GM12878 (cell line): Measurements from ENCODE around the gene CRTC1. TPM values are rescaled to one million over a fixed set of nuclear protein-coding genes. Genes with fewer than 3 reads are reported as not detected.

Source experiments
- ATAC-seq: fragments of 200-7000 bp; cut with Tn5 transposase; 3 replicates; pipeline ENCODE4 v1.9.1; 2020; ENCODE audit warnings: mild to moderate bottlenecking, moderate library complexity
- BruUV-seq: library from RNA; stranded (reverse); fragments of 400-500 nt; replicated peaks from 2 replicates; lab custom pipeline; 2021; lab: Mats Ljungman, UMichigan
- CTCF ChIA-PET: fragments of 300-600 bp; sonication (Branson Sonifier 250); formaldehyde crosslinking; extraction: SDS; loops from one replicate; lab custom pipeline; 2021; ENCODE audit warnings: inconsistent platforms; lab: Yijun Ruan, JAX
- POLR2A ChIA-PET: fragments of 350-600 bp; formaldehyde crosslinking; extraction: SDS; loops from one replicate; lab custom pipeline; 2021; ENCODE audit warnings: inconsistent platforms; lab: Charles Lee
- RAD21 ChIA-PET: fragments of 300-600 bp; sonication (Branson Sonifier 250); formaldehyde crosslinking; loops from one replicate; lab custom pipeline; 2023; ENCODE audit warnings: antibody characterized with exemption; ENCODE audit not compliant: unreplicated experiment; lab: Charles Lee
- SMC1A ChIA-PET: fragments of 300-600 bp; sonication (Branson Sonifier 250); formaldehyde crosslinking; loops from one replicate; lab custom pipeline; 2023; ENCODE audit not compliant: unreplicated experiment, uncharacterized antibody; lab: Charles Lee
- DNase-seq: peaks from one replicate; pipeline ENCODE4 v3.0.0-alpha.2; 2011; ENCODE audit warnings: low read depth, low spot score
- FAIRE-seq: peaks from 3 replicates; lab custom pipeline; 2011; peaks lifted over from hg19 to GRCh38; lab: Jason Lieb, UNC
- H2AFZ ChIP-seq: 2 replicates; pipeline ENCODE4 v1.6.0; 2011; ENCODE audit warnings: low read depth, low read length, control low read depth; ENCODE audit not compliant: control insufficient read depth
- H3K27ac ChIP-seq: 2 replicates; pipeline ENCODE4 v1.5.1; 2011; ENCODE audit warnings: control low read depth; ENCODE audit not compliant: control insufficient read depth, insufficient read depth
- H3K27me3 ChIP-seq, 2 experiments: replicated peaks in 1 of 2; 2 replicates each; pipeline versions ENCODE4 v1.6.0 to v1.6.1; 2011; ENCODE audit warnings: low read length in 1 of 2; ENCODE audit not compliant: control insufficient read depth in 2 of 2, insufficient read depth in 2 of 2
- H3K36me3 ChIP-seq, 2 experiments: 2 replicates each; pipeline ENCODE4 v1.5.1; 2011; ENCODE audit warnings: low read length in 1 of 2; ENCODE audit not compliant: control insufficient read depth in 2 of 2, insufficient read depth in 2 of 2
- H3K4me1 ChIP-seq: 2 replicates; pipeline ENCODE4 v1.6.1; 2011; ENCODE audit warnings: mild to moderate bottlenecking, low read length, moderate library complexity, mixed read lengths; ENCODE audit not compliant: control insufficient read depth, insufficient read depth
- H3K4me2 ChIP-seq: 2 replicates; pipeline ENCODE4 v1.6.0; 2011; ENCODE audit warnings: control low read depth; ENCODE audit not compliant: control insufficient read depth, insufficient read depth
- H3K4me3 ChIP-seq: fragments of 200-600 bp; sonication (generic); 2 replicates; pipeline ENCODE4 v1.5.1; 2016
- H3K79me2 ChIP-seq: 2 replicates; pipeline ENCODE4 v1.6.0; 2011; ENCODE audit warnings: low read length; ENCODE audit not compliant: control insufficient read depth, insufficient read depth
- H3K9ac ChIP-seq: 2 replicates; pipeline ENCODE4 v1.8.0; 2011; ENCODE audit warnings: low read length, control low read depth, mixed read lengths; ENCODE audit not compliant: control insufficient read depth, insufficient read depth
- H3K9me3 ChIP-seq: replicated peaks from 3 replicates; pipeline ENCODE4 v1.5.1; 2011; ENCODE audit warnings: mild to moderate bottlenecking, low read length; ENCODE audit not compliant: control insufficient read depth, insufficient read depth
- H4K20me1 ChIP-seq: 2 replicates; pipeline ENCODE4 v1.6.0; 2011; ENCODE audit not compliant: control insufficient read depth, insufficient read depth
- CBX3 ChIP-seq: fragments of 200-600 bp; sonication (generic); IDR thresholded peaks from 2 replicates; pipeline ENCODE4 v1.6.1; 2016; ENCODE audit warnings: low read depth, borderline replicate concordance
- FOS ChIP-seq: IDR thresholded peaks from 3 replicates; pipeline ENCODE4 v1.6.1; 2011; ENCODE audit warnings: borderline replicate concordance; ENCODE audit not compliant: insufficient read length; ENCODE audit errors: extremely low read depth
- FOXM1 ChIP-seq: IDR thresholded peaks from 2 replicates; pipeline ENCODE4 v1.6.1; 2012; ENCODE audit warnings: low read depth, mild to moderate bottlenecking, inconsistent platforms, low read length, moderate library complexity
- GATAD2B ChIP-seq: fragments of 450-650 bp; conservative IDR thresholded peaks from 2 replicates; pipeline ENCODE4 v1.6.1; 2017; ENCODE audit warnings: low read depth, mild to moderate bottlenecking, moderate library complexity
- HDAC2 ChIP-seq: fragments of 200-600 bp; sonication (generic); IDR thresholded peaks from 2 replicates; pipeline ENCODE4 v1.6.1; 2017
- MEF2B ChIP-seq: fragments of 450-650 bp; IDR thresholded peaks from 2 replicates; pipeline ENCODE4 v1.6.1; 2018; ENCODE audit warnings: mild to moderate bottlenecking, moderate library complexity; ENCODE audit not compliant: partially characterized antibody, poor library complexity, severe bottlenecking
- MXI1 ChIP-seq: fragments of 150-350 bp; IDR thresholded peaks from 2 replicates; pipeline ENCODE4 v1.6.1; 2011; ENCODE audit warnings: low read depth, mild to moderate bottlenecking, inconsistent platforms, low read length, improper control_type of control experiment
- STAT1 ChIP-seq: fragments of 450-650 bp; conservative IDR thresholded peaks from 2 replicates; pipeline ENCODE4 v1.6.1; 2014; ENCODE audit warnings: antibody characterized with exemption, mild to moderate bottlenecking
- TAF1 ChIP-seq: IDR thresholded peaks from 2 replicates; pipeline ENCODE4 v1.6.1; 2011; ENCODE audit warnings: mild to moderate bottlenecking, low read depth, low read length, borderline replicate concordance
- ZNF217 ChIP-seq: fragments of 450-650 bp; IDR thresholded peaks from 2 replicates; pipeline ENCODE4 v1.6.1; 2017; ENCODE audit warnings: antibody characterized with exemption, mild to moderate bottlenecking
- ZNF274 ChIP-seq: IDR thresholded peaks from one replicate; pipeline ENCODE4 v1.8.0; 2011; ENCODE audit not compliant: insufficient read length, insufficient read depth
- ZNF622 ChIP-seq: fragments of 450-650 bp; IDR thresholded peaks from 2 replicates; pipeline ENCODE4 v1.6.1; 2017; ENCODE audit warnings: mild to moderate bottlenecking, inconsistent platforms
- ZZZ3 ChIP-seq: IDR thresholded peaks from 2 replicates; pipeline ENCODE4 v1.6.1; 2011; ENCODE audit warnings: low read depth; ENCODE audit not compliant: control insufficient read depth, insufficient read length
- WGBS: methylation state at CpG from one replicate; pipeline ENCODE4 v1.1.6; 2016; ENCODE audit warnings: low lambda C conversion rate; ENCODE audit not compliant: insufficient replicate concordance, insufficient coverage; ENCODE audit errors: missing lambda C conversion rate; 5-methylcytosine and 5-hydroxymethylcytosine counted together
- in situ Hi-C: fragments of 300-500 bp; cut with MboI; formaldehyde crosslinking; loops from 9 replicates; pipeline ENCODE4 v1.14.3; 2018; ENCODE audit warnings: mixed read lengths
- intact Hi-C: fragments of 100-400 bp; cut with micrococcal nuclease; formaldehyde crosslinking; loops from one replicate; pipeline ENCODE4 v1.14.2; 2022; ENCODE audit not compliant: unreplicated experiment
- polyA plus RNA-seq, 11 experiments: library from polyadenylated mRNA; depleted of rRNA in 4 of 11; unstranded in 6 of 11; stranded (reverse) in 5 of 11; fragments of >200 nt; fragmentation: Nextera tagmentation in 4 of 11; fragmentation: Illumina TruSeq in 1 of 11; extraction: Ambion mirVana in 4 of 11; extraction: Trizol in 1 of 11; gene quantifications; 1 replicate in 1 of 11; 2 replicates in 10 of 11; pipeline versions ENCODE4 v1.2.1 to v1.2.3, GENCODE V29; 2011 to 2016; ENCODE audit warnings: inconsistent platforms in 2 of 11, missing spikeins in 2 of 11, low read depth in 1 of 11
- total RNA-seq, 4 experiments: library from RNA; depleted of rRNA in 3 of 4; stranded (reverse); fragments of >200 nt in 3 of 4; fragmentation: Illumina TruSeq in 1 of 4; extraction: Trizol in 1 of 4; gene quantifications; 2 replicates each; pipeline versions ENCODE4 v1.2.1 to v1.2.3, GENCODE V29; 2013 to 2021
- TF ChIP-seq, protein P1 (sequence below): IDR thresholded peaks from 2 replicates; pipeline ENCODE4 v1.6.1; 2011; ENCODE audit warnings: borderline replicate concordance, low read depth, mild to moderate bottlenecking, moderate library complexity, mixed read lengths, low read length; ENCODE audit not compliant: insufficient read depth; ENCODE audit errors: extremely low read length
- TF ChIP-seq, protein P2 (sequence below): fragments of 450-650 bp; IDR thresholded peaks from 2 replicates; pipeline ENCODE4 v1.6.1; 2016; ENCODE audit warnings: mild to moderate bottlenecking

CRTC1 gene
- total and polyA plus RNA-seq, 10 of the 15 experiments (the other 5 are each of a cell fraction or from before 2014, with no cell fraction given), result 0.02 to 4.6 (median 1.1) TPM; not detected in 1

DNA sequence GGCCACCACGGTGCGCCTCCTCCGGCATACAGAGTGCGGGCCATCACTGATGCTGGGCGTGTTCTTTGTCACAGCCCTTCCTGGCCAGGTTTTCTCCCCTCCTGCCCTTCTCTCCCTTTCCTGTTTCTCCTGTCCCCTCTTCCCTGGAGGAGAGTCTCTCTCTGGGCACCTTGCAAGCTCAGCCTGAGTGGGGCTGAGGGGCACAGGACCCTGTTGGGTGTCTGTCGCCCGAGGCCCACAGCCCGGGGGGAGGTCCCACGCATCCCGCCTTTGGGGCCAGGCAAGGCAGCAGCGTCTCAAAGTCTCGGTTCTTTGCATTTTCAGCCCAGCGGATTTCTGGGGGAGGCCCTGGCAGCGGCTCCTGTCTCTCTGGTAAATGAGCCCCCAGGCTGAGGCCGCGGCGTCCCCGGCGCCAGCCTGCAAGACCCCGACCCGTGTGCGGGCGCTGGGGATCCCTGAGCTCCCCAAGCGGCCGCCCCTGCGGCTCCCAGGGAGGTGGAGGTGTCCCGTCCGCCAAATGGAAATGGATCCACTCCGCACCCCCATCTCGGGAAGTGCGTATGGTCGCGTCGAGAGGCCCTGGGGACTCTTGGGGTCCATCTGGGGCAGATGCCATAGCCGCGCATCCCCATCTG lies 60.4 kb downstream of the CRTC1 start:
- Histone ChIP-seq H4K20me1 (no peaks in the 10 kb centered on the region), H3K27ac (no peak overlapping the region), H3K36me3 (no peaks in the 10 kb centered on the region), H3K9ac (no peak overlapping the region), H3K9me3 (no peaks in the 10 kb centered on the region), H3K27me3 (no peaks in the 10 kb centered on the region), H2AFZ (no peak overlapping the region), H3K79me2 (no peaks in the 10 kb centered on the region), H3K4me1 (no peaks in the 10 kb centered on the region), H3K4me2 (no peak overlapping the region), H3K4me3 (no peak overlapping the region)
- BruUV-seq, result no TSS peak
- ChIA-PET POLR2A (no interaction called here), RAD21 (no interaction called here), CTCF (no interaction called here), SMC1A (no interaction called here)
- in situ Hi-C loops, result no loop called here
- intact Hi-C loops, result no loop called here
- TF ChIP-seq, protein P1, sequence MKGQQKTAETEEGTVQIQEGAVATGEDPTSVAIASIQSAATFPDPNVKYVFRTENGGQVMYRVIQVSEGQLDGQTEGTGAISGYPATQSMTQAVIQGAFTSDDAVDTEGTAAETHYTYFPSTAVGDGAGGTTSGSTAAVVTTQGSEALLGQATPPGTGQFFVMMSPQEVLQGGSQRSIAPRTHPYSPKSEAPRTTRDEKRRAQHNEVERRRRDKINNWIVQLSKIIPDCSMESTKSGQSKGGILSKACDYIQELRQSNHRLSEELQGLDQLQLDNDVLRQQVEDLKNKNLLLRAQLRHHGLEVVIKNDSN, result no peak
- no peak for TF ChIP-seq FOXM1
- WGBS, result 72% methylated on average over 34 of the region's 36 CpGs
- DNase-seq (no peak), FAIRE-seq (no peak), ATAC-seq (no peak)

DNA sequence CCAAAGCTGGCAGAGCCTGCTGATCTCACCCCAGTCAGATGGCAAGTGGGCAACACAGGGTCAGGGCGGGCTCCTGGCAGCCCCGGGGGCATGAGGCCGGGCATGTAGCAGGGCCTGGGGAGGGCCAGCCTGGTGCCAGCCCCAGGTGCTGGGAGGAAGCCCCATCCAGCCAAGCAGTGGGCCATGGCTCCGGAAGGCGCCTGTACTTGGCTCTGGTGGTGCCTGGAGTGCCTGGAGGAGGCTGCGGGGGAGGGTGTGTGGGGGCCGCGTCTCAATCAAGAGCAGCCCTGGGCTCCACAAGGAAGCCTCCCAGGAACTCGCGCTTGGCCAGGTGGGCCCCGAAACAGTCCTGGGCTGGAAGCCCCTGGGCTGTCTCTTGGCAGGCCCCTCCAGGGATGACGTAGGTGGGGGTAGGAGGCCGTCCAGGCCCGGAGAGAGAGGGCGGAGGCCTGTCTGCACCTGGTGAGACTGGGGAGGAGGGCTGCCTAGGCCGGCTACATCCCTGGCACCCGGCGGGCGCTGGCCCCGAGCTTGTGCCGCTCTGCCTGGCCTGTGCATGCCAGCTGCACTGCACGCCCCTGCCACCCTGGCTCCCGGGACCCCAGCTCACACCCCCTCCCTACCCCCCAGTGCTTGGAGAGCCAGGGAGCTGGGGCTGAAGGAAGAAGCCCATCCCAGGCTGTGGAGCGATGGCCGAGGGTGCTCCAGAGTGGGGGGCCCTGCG lies 61.7 kb downstream of the CRTC1 start:
- Histone ChIP-seq H3K79me2 (no peaks in the 10 kb centered on the region), H3K9me3 (no peaks in the 10 kb centered on the region), H3K4me3 (no peak overlapping the region), H3K4me2 (no peak overlapping the region), H3K4me1 (no peaks in the 10 kb centered on the region), H3K36me3 (no peaks in the 10 kb centered on the region), H3K27ac (no peak overlapping the region), H3K9ac (no peak overlapping the region), H4K20me1 (no peaks in the 10 kb centered on the region), H2AFZ (no peak overlapping the region), H3K27me3 (no peaks in the 10 kb centered on the region)
- POLR2A ChIA-PET, result no interaction called here
- no peak for TF ChIP-seq ZNF622
- TF ChIP-seq HDAC2, result no peak
- TF ChIP-seq STAT1, result no peak
- TF ChIP-seq TAF1, result no peak
- TF ChIP-seq ZNF217, result no peak
- no peak for TF ChIP-seq GATAD2B
- no peak for TF ChIP-seq FOS
- TF ChIP-seq, protein P2, sequence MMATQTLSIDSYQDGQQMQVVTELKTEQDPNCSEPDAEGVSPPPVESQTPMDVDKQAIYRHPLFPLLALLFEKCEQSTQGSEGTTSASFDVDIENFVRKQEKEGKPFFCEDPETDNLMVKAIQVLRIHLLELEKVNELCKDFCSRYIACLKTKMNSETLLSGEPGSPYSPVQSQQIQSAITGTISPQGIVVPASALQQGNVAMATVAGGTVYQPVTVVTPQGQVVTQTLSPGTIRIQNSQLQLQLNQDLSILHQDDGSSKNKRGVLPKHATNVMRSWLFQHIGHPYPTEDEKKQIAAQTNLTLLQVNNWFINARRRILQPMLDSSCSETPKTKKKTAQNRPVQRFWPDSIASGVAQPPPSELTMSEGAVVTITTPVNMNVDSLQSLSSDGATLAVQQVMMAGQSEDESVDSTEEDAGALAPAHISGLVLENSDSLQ, result no peak
- TF ChIP-seq MEF2B, result no peak
- TF ChIP-seq ZNF274, result no peak
- TF ChIP-seq ZZZ3, result no peak
- TF ChIP-seq CBX3, result no peak
- no peak for TF ChIP-seq MXI1
- WGBS, result 83% methylated on average over 22 of the region's 26 CpGs
- CTCF ChIA-PET, result no interaction called here
- RAD21 ChIA-PET, result no interaction called here
- no peak for DNase-seq
- BruUV-seq, result no TSS peak
- SMC1A ChIA-PET, result no interaction called here
- intact Hi-C loops (no loop called here), in situ Hi-C loops (no loop called here)
- no peak for ATAC-seq
- FAIRE-seq, result no peak
